ENCODE results near the gene MFNG.

GRCh38 chr22:37525073-37525745 is 39.0 kb upstream of the MFNG start:
- TF ChIP-seq CTCF (IDR thresholded peaks at IDR 0.05) (no peak), POLR2A (IDR thresholded peaks at IDR 0.05) (no peak)
